Spleen (tissue), 7 donors: ENCODE measurements around the gene FBXW8.

Experiments
- POLR2A ChIP-seq, 3 donors: fragments of 450-650 bp; IDR thresholded peaks; one replicate each; pipeline ENCODE4 v1.5.1; 2017; ENCODE audit warnings: antibody characterized with exemption in 3 of 3, mild to moderate bottlenecking in 1 of 3
- TF ChIP-seq, protein P1 (sequence below), 11 experiments: fragments of 200-600 bp in 7 of 11; fragments of 450-650 bp in 4 of 11; sonication (generic) in 4 of 11; IDR thresholded peaks in 8 of 11; conservative IDR thresholded peaks in 3 of 11; 1 replicate in 7 of 11; 2 replicates in 4 of 11; pipeline versions ENCODE4 v1.4.0 to v1.8.0; 2016 to 2021; ENCODE audit warnings: antibody characterized with exemption in 11 of 11, inconsistent platforms in 4 of 11, mild to moderate bottlenecking in 1 of 11
- donor health status: DM: no; HTN: no; CAD: no; lungs with moderate emphysema.
- donor health status: DM: no; HTN: no; CAD: no.
- donor health status: DM: no; HTN: no; CAD: no.

DNA sequence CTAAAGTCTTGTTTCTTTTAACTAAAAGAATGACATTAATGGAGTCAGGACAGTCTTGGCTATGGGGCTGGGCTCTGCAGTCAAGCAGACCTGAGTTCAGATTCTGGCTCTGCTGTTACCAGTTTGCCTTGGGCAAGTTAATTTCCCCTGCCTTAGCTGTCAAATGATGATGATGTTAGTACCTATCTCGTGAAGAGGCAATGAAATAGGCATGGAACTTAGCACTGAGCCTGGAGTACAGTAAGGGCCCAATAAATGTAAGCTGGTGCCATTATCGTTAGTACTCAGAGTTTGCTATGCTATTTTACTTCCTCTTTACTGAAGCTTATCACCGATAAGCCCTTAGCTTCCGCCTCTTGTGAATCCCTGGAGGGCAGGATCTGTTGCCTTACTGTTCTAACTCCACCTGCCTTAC is 8.5 kb downstream of the FBXW8 start:
- TF ChIP-seq, protein P1, sequence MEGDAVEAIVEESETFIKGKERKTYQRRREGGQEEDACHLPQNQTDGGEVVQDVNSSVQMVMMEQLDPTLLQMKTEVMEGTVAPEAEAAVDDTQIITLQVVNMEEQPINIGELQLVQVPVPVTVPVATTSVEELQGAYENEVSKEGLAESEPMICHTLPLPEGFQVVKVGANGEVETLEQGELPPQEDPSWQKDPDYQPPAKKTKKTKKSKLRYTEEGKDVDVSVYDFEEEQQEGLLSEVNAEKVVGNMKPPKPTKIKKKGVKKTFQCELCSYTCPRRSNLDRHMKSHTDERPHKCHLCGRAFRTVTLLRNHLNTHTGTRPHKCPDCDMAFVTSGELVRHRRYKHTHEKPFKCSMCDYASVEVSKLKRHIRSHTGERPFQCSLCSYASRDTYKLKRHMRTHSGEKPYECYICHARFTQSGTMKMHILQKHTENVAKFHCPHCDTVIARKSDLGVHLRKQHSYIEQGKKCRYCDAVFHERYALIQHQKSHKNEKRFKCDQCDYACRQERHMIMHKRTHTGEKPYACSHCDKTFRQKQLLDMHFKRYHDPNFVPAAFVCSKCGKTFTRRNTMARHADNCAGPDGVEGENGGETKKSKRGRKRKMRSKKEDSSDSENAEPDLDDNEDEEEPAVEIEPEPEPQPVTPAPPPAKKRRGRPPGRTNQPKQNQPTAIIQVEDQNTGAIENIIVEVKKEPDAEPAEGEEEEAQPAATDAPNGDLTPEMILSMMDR (IDR thresholded peaks at IDR 0.05 in 8 of 11, conservative IDR thresholded peaks at IDR 0.05 in 3 of 11), result no peak
- no peak for TF ChIP-seq POLR2A (IDR thresholded peaks at IDR 0.05)
